Lung (tissue), 12 donors: ENCODE measurements around the gene CHRNA5. TPM values are rescaled to one million over a fixed set of nuclear protein-coding genes. Genes with fewer than 3 reads are reported as not detected.

Source experiments
- ATAC-seq: fragments of 200-7000 bp; cut with Tn5 transposase; one replicate; pipeline ENCODE4 v1.9.1; 2020; ENCODE audit warnings: moderate number of reproducible peaks; ENCODE audit not compliant: insufficient read depth, low FRiP score
- DNase-seq, 3 donors: peaks; one replicate each; pipeline ENCODE4 v3.0.0-alpha.2; 2013 to 2017
- H3K27ac ChIP-seq, 2 donors: one replicate each; pipeline ENCODE4 v1.5.1; 2013; ENCODE audit warnings: mild to moderate bottlenecking in 2 of 2, moderate library complexity in 2 of 2, control low read depth in 1 of 2, inconsistent platforms in 1 of 2, low read depth in 1 of 2, low read length in 1 of 2
- H3K27me3 ChIP-seq, 3 donors: one replicate each; pipeline ENCODE4 v1.5.1; 2013; ENCODE audit warnings: low read length in 2 of 3; ENCODE audit not compliant: control insufficient read depth in 3 of 3, insufficient read depth in 3 of 3
- H3K36me3 ChIP-seq, 4 donors: one replicate each; pipeline ENCODE4 v1.5.1; 2013; ENCODE audit warnings: low read length in 4 of 4, mild to moderate bottlenecking in 1 of 4, moderate library complexity in 1 of 4; ENCODE audit not compliant: control insufficient read depth in 4 of 4, insufficient read depth in 4 of 4
- H3K4me1 ChIP-seq, 5 donors: one replicate each; pipeline ENCODE4 v1.5.1; 2013; ENCODE audit warnings: low read length in 5 of 5, mild to moderate bottlenecking in 2 of 5, moderate library complexity in 1 of 5; ENCODE audit not compliant: control insufficient read depth in 5 of 5, insufficient read depth in 5 of 5
- H3K4me3 ChIP-seq: one replicate; pipeline ENCODE4 v1.5.1; 2013; ENCODE audit warnings: mild to moderate bottlenecking, control low read depth, moderate library complexity
- H3K9ac ChIP-seq, 2 donors: one replicate each; pipeline ENCODE4 v1.5.1; 2013; ENCODE audit warnings: low read length in 2 of 2, control low read depth in 1 of 2; ENCODE audit not compliant: insufficient read depth in 1 of 2
- H3K9me3 ChIP-seq, 4 donors: one replicate each; pipeline ENCODE4 v1.5.1; 2013; ENCODE audit warnings: low read length in 3 of 4, mild to moderate bottlenecking in 1 of 4, moderate library complexity in 1 of 4; ENCODE audit not compliant: control insufficient read depth in 4 of 4, insufficient read depth in 3 of 4
- CTCF ChIP-seq: IDR thresholded peaks from 2 replicates; pipeline ENCODE4 v1.5.1; 2012; ENCODE audit warnings: mild to moderate bottlenecking; ENCODE audit errors: control extremely low read depth, extremely low read depth
- whole genome bisulfite sequencing, 2 donors: extraction: QIAGEN DNeasy Blood & Tissue Kit; methylation state at CpG; one replicate each; pipeline ENCODE4 v1.1.7; 2013; 5-methylcytosine and 5-hydroxymethylcytosine counted together
- polyA plus RNA-seq, 2 donors: library from polyadenylated mRNA; stranded (reverse); fragments of 200-250 nt; gene quantifications; one replicate each; pipeline ENCODE4 v1.2.1, GENCODE V29; 2013
- total RNA-seq, 2 donors: library from RNA; depleted of rRNA in 1 of 2; stranded (reverse); fragments of >200 nt in 1 of 2; gene quantifications; one replicate each; pipeline ENCODE4 v1.2.1, GENCODE V29; 2014 to 2021
- donor health status: control.
- donor health status: control.
- donor health status: Bipolar disorder and iron deficiency.
- donor health status: healthy.
- donor health status: DM: yes; HTN: yes; CAD: no.

CHRNA5 gene
- total and polyA plus RNA-seq, 4 donors: 0.23 to 1.3 (median 0.92) TPM

DNA sequence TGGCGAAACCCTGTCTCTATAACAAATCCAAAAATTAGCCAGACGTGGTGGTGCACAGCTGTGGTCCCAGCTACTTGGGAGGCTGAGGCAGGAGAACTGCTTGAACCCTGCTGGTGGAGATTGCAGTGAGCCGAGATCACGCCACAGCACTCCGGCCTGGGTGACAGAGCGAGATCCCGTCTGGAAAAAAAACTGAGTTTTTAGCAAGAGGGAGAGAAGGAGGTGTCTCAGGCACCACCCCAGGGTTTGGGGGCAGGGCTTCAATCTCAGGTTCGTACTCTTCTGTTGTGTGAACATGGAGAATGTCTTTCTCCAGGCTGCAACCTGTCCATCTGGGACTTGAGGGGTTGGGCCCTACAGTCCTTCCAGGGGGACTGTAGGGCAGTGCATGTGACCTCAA is 52.7 kb downstream of the CHRNA5 start:
- Histone ChIP-seq H3K36me3 (no peaks in the 10 kb centered on the region), H3K4me3 (no peak overlapping the region), H3K9me3 (no peaks in the 10 kb centered on the region), H3K27me3 (peaks cover 22 to 41% (median 37%) of the 10 kb centered on the region in 3 donors), H3K9ac (no peak overlapping the region), H3K4me1 (peaks cover 0 to 7% (median 0%) of the 10 kb centered on the region in 5 donors), H3K27ac (no peak overlapping the region)
- DNase-seq (no peak), ATAC-seq (no peak)
- no peak for TF ChIP-seq CTCF
- WGBS, 2 donors: 84 to 94% methylated on average over 8 of the region's 8 CpGs

DNA sequence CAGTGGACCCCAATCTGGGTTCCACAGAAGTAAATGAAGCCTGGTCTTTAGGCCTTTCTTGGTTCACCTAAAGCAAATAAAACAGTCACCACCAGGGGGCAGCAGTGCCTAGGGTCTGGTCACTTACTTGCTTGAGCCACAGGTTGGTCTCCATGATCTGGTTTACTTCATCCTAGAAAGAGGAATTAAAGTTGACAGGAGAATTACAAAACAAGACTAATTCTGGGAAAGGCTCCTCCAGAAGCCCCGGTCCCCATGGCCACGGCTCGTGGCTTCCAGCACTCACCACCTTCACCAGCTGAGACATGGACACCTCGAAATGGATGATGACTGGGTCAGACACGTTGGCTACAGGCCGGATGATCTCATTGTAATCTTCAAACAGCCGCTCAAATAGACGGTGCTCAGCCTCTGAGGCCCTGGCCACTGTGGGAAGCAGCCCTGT is 53.2 kb downstream of the CHRNA5 start:
- no peaks in the 10 kb centered on the region for H3K9me3 ChIP-seq
- H3K27ac ChIP-seq: no peak overlapping the region
- DNase-seq: peak; percentile 85 to 88 (median 86)
- peaks cover 0 to 7% (median 0%) of the 10 kb centered on the region in 5 donors for H3K4me1 ChIP-seq
- no peak overlapping the region for H3K4me3 ChIP-seq
- peak; percentile 77 for TF ChIP-seq CTCF
- H3K9ac ChIP-seq: no peak overlapping the region
- peaks cover 22 to 46% (median 37%) of the 10 kb centered on the region in 3 donors for H3K27me3 ChIP-seq
- peak; percentile 73 for ATAC-seq
- 28% methylated on average over 8 of the region's 8 CpGs for WGBS, 2 donors
- H3K36me3 ChIP-seq: no peaks in the 10 kb centered on the region

DNA sequence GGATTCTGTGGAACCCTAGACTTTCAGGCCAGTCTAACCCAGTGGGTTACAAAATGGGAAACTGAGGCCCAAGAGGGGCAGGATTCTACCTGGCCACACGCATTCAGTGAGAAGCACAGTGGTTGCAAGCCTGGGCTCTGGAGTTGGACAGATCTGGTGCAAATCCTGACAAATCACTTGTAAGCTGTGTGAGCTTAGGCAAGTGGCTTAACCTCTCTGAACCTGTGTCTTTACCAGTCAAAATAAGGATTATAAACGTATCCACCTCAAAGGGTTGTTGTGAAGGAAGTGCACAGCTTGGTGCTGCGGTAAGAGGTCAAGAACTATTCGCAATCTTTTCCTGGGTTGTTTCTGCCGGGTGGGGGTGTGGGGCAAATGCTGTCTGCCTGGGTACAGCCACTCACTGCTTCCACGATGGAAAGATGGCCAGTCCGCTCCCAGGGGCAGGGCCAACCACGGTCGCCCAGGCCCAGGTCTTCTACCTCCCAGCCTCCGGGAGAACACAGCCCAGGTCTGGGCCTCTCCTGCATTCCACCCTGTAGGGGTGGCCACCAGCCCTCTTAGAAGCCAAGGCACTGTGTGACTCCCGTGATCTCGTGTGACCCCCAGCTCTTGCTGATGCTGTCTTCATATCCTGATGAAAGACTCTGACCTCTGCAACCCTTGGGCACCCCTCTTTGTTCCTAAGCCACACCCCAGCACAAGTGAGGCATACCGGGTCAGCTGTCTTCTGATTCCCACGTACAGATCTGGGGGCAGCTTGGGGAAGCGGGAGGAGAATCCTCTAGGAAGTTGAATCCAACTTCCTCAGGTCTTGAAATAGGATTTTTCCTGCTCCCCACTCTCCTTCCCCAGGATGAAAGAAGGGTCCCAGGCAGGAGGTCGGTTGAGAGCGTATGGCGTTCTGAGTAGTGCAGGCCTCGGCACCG is 54.0 kb downstream of the CHRNA5 start:
- 50 to 52% methylated on average over 20 of the region's 20 CpGs for WGBS, 2 donors
- no peak for ATAC-seq
- Histone ChIP-seq H3K4me1 (peaks cover 0 to 7% (median 0%) of the 10 kb centered on the region in 5 donors), H3K9ac (no peak overlapping the region), H3K27me3 (peaks cover 22 to 50% (median 41%) of the 10 kb centered on the region in 3 donors), H3K9me3 (no peaks in the 10 kb centered on the region), H3K36me3 (no peaks in the 10 kb centered on the region), H3K27ac (no peak overlapping the region), H3K4me3 (no peak overlapping the region)
- no peak for TF ChIP-seq CTCF
- no peak for DNase-seq
